K562 (cell line): ENCODE data around the gene DNASE1L3. TPM values are rescaled to one million over a fixed set of nuclear protein-coding genes. Genes with fewer than 3 reads are reported as not detected.

Experiments used
- ATAC-seq: fragments of 200-7000 bp; cut with Tn5 transposase; 3 replicates; pipeline ENCODE4 v1.9.1; 2020; ENCODE audit warnings: moderate library complexity
- BruUV-seq: library from RNA; stranded (reverse); fragments of 400-500 nt; replicated peaks from 2 replicates; lab custom pipeline; 2021; lab: Mats Ljungman, UMichigan
- CTCF ChIA-PET: fragments of 300-600 bp; formaldehyde crosslinking; extraction: SDS; loops from one replicate; lab custom pipeline; 2021; ENCODE audit warnings: low intra/inter-chr PET ratio; lab: Yijun Ruan, JAX
- POLR2A ChIA-PET: fragments of 300-600, 350-650 bp; sonication (Branson Sonifier 250); formaldehyde crosslinking; extraction: SDS; loops from one replicate; lab custom pipeline; 2021; ENCODE audit warnings: antibody characterized with exemption, inconsistent platforms; lab: Yijun Ruan, JAX
- DNase-seq, 4 experiments: peaks; one replicate each; pipeline versions ENCODE4 v3.0.0 to v3.0.0-alpha.2; 2011 to 2018; ENCODE audit warnings: low spot score in 3 of 4, mixed read lengths in 3 of 4; ENCODE audit errors: extremely low read depth in 1 of 4
- FAIRE-seq: peaks from 2 replicates; lab custom pipeline; 2011; peaks lifted over from hg19 to GRCh38; lab: Jason Lieb, UNC
- H2AFZ ChIP-seq: 2 replicates; pipeline ENCODE4 v1.6.0; 2011; ENCODE audit warnings: low read depth, low read length, control low read depth, inconsistent platforms
- H3K27ac ChIP-seq: fragments of 200-600 bp; 3 replicates; pipeline ENCODE4 v1.8.0; 2011; ENCODE audit warnings: low read depth, mild to moderate bottlenecking, control low read depth, inconsistent platforms, low read length, moderate library complexity, mixed read lengths; ENCODE audit errors: extremely low read depth
- H3K27me3 ChIP-seq, 2 experiments: fragments of 300-600 bp in 1 of 2; 2 replicates in 1 of 2; 3 replicates in 1 of 2; pipeline versions ENCODE4 v1.6.0 to v1.8.0; 2011; ENCODE audit warnings: inconsistent platforms in 2 of 2, low read length in 2 of 2, mild to moderate bottlenecking in 1 of 2, mixed read lengths in 1 of 2, moderate library complexity in 1 of 2; ENCODE audit not compliant: control insufficient read depth in 2 of 2, insufficient read depth in 2 of 2
- H3K36me3 ChIP-seq: fragments of 300-600 bp; 3 replicates; pipeline ENCODE4 v1.8.0; 2011; ENCODE audit warnings: mild to moderate bottlenecking, low read length, inconsistent platforms; ENCODE audit not compliant: control insufficient read depth, insufficient read depth
- H3K4me1 ChIP-seq, 2 experiments: fragments of 200-600 bp in 1 of 2; replicated peaks in 1 of 2; 2 replicates in 1 of 2; 3 replicates in 1 of 2; pipeline versions ENCODE4 v1.5.1 to v1.8.0; 2011; ENCODE audit warnings: inconsistent platforms in 2 of 2, low read length in 2 of 2, mild to moderate bottlenecking in 1 of 2, mixed read lengths in 1 of 2, moderate library complexity in 1 of 2; ENCODE audit not compliant: control insufficient read depth in 2 of 2, insufficient read depth in 2 of 2
- H3K4me2 ChIP-seq: 2 replicates; pipeline ENCODE4 v1.6.1; 2011; ENCODE audit warnings: low read length, control low read depth, inconsistent platforms, mixed read lengths; ENCODE audit not compliant: insufficient read depth
- H3K4me3 ChIP-seq: fragments of 200-600 bp; sonication (generic), shearing (Covaris generic); 2 replicates; pipeline ENCODE4 v1.5.1; 2016; ENCODE audit warnings: control low read depth, inconsistent platforms
- H3K79me2 ChIP-seq: fragments of 200-600 bp; 3 replicates; pipeline ENCODE4 v1.8.0; 2011; ENCODE audit warnings: low read length, inconsistent platforms; ENCODE audit not compliant: control insufficient read depth, insufficient read depth
- H3K9ac ChIP-seq, 2 experiments: 2 replicates each; pipeline versions ENCODE4 v1.6.0 to v1.6.1; 2011; ENCODE audit warnings: low read depth in 2 of 2, low read length in 2 of 2, control low read depth in 1 of 2, inconsistent platforms in 1 of 2, mild to moderate bottlenecking in 1 of 2, mixed read lengths in 1 of 2; ENCODE audit not compliant: insufficient read depth in 1 of 2
- H3K9me1 ChIP-seq: one replicate; pipeline ENCODE4 v1.6.0; 2011; ENCODE audit warnings: inconsistent platforms, mild to moderate bottlenecking, low read length, moderate library complexity; ENCODE audit not compliant: control insufficient read depth, insufficient read depth
- H3K9me3 ChIP-seq: replicated peaks from 2 replicates; pipeline ENCODE4 v1.5.1; 2011; ENCODE audit warnings: low read depth, low read length, inconsistent platforms; ENCODE audit not compliant: control insufficient read depth, insufficient read depth
- H4K20me1 ChIP-seq: replicated peaks from 2 replicates; pipeline ENCODE4 v1.6.1; 2011; ENCODE audit warnings: low read length, inconsistent platforms, mixed read lengths; ENCODE audit not compliant: control insufficient read depth, insufficient read depth
- ADNP ChIP-seq: fragments of 200-800 bp; sonication (Bioruptor generic); IDR thresholded peaks from 2 replicates; pipeline ENCODE4 v1.6.1; 2016; ENCODE audit warnings: missing genetic modification characterization, missing compliant biosample characterization
- C11orf30 ChIP-seq: fragments of 450-650 bp; IDR thresholded peaks from 2 replicates; pipeline ENCODE4 v1.6.1; 2016; ENCODE audit warnings: low read depth, mild to moderate bottlenecking
- CHD1 ChIP-seq: fragments of 200-600 bp; sonication (generic); IDR thresholded peaks from one replicate; pipeline ENCODE4 v1.6.1; 2012; ENCODE audit warnings: mild to moderate bottlenecking, moderate library complexity, low read length, inconsistent platforms
- GATA2 ChIP-seq: sonication (generic); formaldehyde crosslinking; IDR thresholded peaks from 2 replicates; pipeline ENCODE4 v1.4.0; 2020; ENCODE audit warnings: mild to moderate bottlenecking, missing genetic modification reagents
- L3MBTL2 ChIP-seq: fragments of 450-650 bp; IDR thresholded peaks from 2 replicates; pipeline ENCODE4 v1.6.1; 2016; ENCODE audit warnings: mild to moderate bottlenecking, moderate library complexity
- NEUROD1 ChIP-seq: fragments of 150-350 bp; IDR thresholded peaks from 2 replicates; pipeline ENCODE4 v1.6.1; 2014; ENCODE audit warnings: borderline replicate concordance, low read length, low read depth; ENCODE audit not compliant: partially characterized antibody
- RAD51 ChIP-seq: fragments of 450-650 bp; IDR thresholded peaks from 2 replicates; pipeline ENCODE4 v1.7.1; 2016; ENCODE audit warnings: low read depth, mild to moderate bottlenecking, borderline replicate concordance
- RBM39 ChIP-seq: fragments of 200-400 bp; formaldehyde crosslinking; optimal IDR thresholded peaks from 2 replicates; pipeline ENCODE3; 2018; ENCODE audit warnings: low read depth, low read length
- SRSF7 ChIP-seq: fragments of 200-400 bp; formaldehyde crosslinking; optimal IDR thresholded peaks from 2 replicates; pipeline ENCODE3; 2017; ENCODE audit warnings: mild to moderate bottlenecking, low read depth, low read length
- ZNF696 ChIP-seq: fragments of 250-450 bp; sonication (Bioruptor Pico); conservative IDR thresholded peaks from 2 replicates; pipeline ENCODE4 v1.4.0; 2020; ENCODE audit warnings: mild to moderate bottlenecking, moderate library complexity
- WGBS: fragments of 100-300 bp; shearing (Covaris generic); methylation state at CpG from one replicate; pipeline ENCODE4 v1.1.6; 2016; ENCODE audit warnings: low coverage, mixed read lengths; ENCODE audit not compliant: insufficient coverage; ENCODE audit errors: missing lambda C conversion rate; 5-methylcytosine and 5-hydroxymethylcytosine counted together
- in situ Hi-C: fragments of 300-500 bp; cut with MboI; formaldehyde crosslinking; loops from 4 replicates; pipeline ENCODE4 v1.15.0; 2018; ENCODE audit warnings: inconsistent platforms, mixed read lengths
- intact Hi-C: fragments of 100-400 bp; cut with micrococcal nuclease; formaldehyde crosslinking; loops from 2 replicates; pipeline ENCODE4 v1.14.2; 2022
- polyA plus RNA-seq, 8 experiments: library from polyadenylated mRNA; depleted of rRNA in 4 of 8; stranded (reverse) in 5 of 8; unstranded in 3 of 8; fragments of >200 nt; fragmentation: Nextera tagmentation in 2 of 8; fragmentation: Illumina TruSeq in 1 of 8; extraction: Ambion mirVana in 2 of 8; extraction: Trizol in 1 of 8; gene quantifications; 2 replicates each; pipeline versions ENCODE4 v1.2.1 to v1.2.3, GENCODE V29; 2011 to 2014; ENCODE audit warnings: inconsistent platforms in 1 of 8, missing spikeins in 1 of 8
- total RNA-seq, 7 experiments: library from RNA; depleted of rRNA in 6 of 7; stranded (reverse); fragments of >200 nt in 6 of 7; fragmentation: Illumina TruSeq in 2 of 7; extraction: Trizol in 2 of 7; gene quantifications; 2 replicates each; pipeline versions ENCODE4 v1.2.1 to v1.2.3, GENCODE V29; 2011 to 2021; ENCODE audit warnings: low replicate concordance in 1 of 7
- TF ChIP-seq, protein P1 (sequence below): sonication (generic); formaldehyde crosslinking; IDR thresholded peaks from 2 replicates; pipeline ENCODE4 v1.9.0; 2022; ENCODE audit warnings: mild to moderate bottlenecking, missing genetic modification reagents
- TF ChIP-seq, protein P2 (sequence below), 2 experiments: fragments of 450-650 bp; conservative IDR thresholded peaks; 2 replicates each; pipeline ENCODE4 v1.6.1; 2017; ENCODE audit warnings: mild to moderate bottlenecking in 2 of 2, moderate library complexity in 2 of 2
- TF ChIP-seq, protein P3 (sequence below): sonication (generic); formaldehyde crosslinking; IDR thresholded peaks from 2 replicates; pipeline ENCODE4 v1.8.0; 2022; ENCODE audit warnings: missing genetic modification reagents, mild to moderate bottlenecking, borderline replicate concordance
- TF ChIP-seq, protein P4 (sequence below): fragments of 450-650 bp; formaldehyde crosslinking; IDR thresholded peaks from 2 replicates; pipeline ENCODE4 v1.4.0; 2022; ENCODE audit warnings: mild to moderate bottlenecking, moderate library complexity

Gene DNASE1L3
- total and polyA plus RNA-seq, 9 of the 15 experiments (the other 6 are each of a cell fraction or from before 2014, with no cell fraction given) = 0.06 TPM; not detected in 8

DNA sequence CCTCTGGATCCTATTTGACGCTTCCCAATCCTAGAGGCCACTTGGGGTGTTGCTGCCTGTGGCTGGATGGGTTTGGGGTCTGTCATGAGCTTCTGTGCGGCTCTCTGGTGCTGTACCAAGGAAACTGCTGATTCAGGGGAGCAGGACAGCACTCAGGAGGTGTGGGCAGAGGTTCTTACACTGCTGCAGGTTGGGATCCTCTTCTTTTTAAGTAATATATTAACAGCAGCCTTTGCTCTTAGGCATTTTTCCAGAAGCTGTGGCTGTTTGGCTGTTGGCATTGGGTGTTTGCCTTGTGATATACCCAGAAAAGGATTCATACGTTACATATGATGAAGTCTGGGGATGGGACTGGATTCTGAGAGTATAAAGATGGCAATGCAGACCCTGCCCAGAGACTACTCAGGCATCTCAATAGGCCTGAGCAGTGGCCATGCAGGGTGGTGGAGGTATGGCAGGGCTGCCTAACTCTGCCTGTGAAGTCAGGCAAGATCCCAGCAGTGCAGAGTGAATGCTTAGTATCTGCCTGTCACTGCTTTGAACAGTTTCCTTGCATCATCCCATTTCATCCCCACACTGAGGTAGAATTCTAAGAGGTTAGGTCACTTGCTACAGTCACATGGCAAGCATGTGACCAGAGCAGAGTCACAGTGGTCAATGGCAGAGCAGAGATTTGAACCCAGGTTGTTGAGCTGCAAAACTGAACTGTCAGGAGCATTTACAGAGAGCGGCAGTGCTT is 30.7 kb upstream of the DNASE1L3 start (continued):
- TF ChIP-seq, protein P1, sequence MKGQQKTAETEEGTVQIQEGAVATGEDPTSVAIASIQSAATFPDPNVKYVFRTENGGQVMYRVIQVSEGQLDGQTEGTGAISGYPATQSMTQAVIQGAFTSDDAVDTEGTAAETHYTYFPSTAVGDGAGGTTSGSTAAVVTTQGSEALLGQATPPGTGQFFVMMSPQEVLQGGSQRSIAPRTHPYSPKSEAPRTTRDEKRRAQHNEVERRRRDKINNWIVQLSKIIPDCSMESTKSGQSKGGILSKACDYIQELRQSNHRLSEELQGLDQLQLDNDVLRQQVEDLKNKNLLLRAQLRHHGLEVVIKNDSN = peak; percentile 46; the same call in 1 of the 2 replicates
- TF ChIP-seq L3MBTL2 (0 out of 2 replicates have a peak, but pooled peaks have one; percentile 17), RAD51 (peak; percentile 69; the same call in 1 of the 2 replicates), NEUROD1 (no peak)

DNA sequence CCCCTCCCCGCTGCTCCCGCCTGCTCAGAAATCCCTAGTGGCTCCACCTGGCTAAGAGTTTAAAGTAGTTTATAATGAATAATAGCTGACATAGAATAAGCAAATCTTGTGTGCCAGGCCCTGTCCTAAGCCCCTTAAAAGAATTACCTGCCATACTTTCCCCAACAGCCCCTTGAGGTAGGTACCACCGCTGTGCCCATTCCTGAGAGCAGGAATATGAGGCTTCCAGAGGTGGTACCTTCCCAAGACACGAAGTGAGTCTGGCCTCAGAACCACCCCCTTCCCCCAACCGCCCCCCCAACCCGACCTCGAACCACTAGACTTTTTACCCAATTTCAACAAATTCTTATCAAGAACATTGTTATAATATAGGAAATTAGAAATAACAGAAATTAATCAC is 28.1 kb upstream of the DNASE1L3 start:
- BruUV-seq = no TSS peak
- no peaks in the 10 kb centered on the region for H3K36me3 ChIP-seq
- ATAC-seq (no peak), FAIRE-seq (no peak)
- in situ Hi-C loops (no loop called here), intact Hi-C loops (loop anchor here (5.0 kb wide), 1 partner anchor 58 kb away; no protein-coding TSS in a partner anchor)
- no peaks in the 10 kb centered on the region for H3K9me1 ChIP-seq
- H3K9ac ChIP-seq = peak overlapping the region in 1 of 2 experiments; percentile 90; a peak in 1 of 4 replicates
- 0 out of 2 replicates have a peak overlapping the region, but pooled peaks have one; percentile 84 for H3K4me2 ChIP-seq
- 73% methylated on average over 7 of the region's 7 CpGs for WGBS
- H3K79me2 ChIP-seq = no peaks in the 10 kb centered on the region
- no peak for TF ChIP-seq CHD1
- TF ChIP-seq, protein P2, sequence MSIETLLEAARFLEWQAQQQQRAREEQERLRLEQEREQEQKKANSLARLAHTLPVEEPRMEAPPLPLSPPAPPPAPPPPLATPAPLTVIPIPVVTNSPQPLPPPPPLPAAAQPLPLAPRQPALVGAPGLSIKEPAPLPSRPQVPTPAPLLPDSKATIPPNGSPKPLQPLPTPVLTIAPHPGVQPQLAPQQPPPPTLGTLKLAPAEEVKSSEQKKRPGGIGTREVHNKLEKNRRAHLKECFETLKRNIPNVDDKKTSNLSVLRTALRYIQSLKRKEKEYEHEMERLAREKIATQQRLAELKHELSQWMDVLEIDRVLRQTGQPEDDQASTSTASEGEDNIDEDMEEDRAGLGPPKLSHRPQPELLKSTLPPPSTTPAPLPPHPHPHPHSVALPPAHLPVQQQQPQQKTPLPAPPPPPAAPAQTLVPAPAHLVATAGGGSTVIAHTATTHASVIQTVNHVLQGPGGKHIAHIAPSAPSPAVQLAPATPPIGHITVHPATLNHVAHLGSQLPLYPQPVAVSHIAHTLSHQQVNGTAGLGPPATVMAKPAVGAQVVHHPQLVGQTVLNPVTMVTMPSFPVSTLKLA (conservative IDR thresholded peaks at IDR 0.05) = no peak
- no peak for TF ChIP-seq ZNF696 (CRISPR knock-in tag)
- TF ChIP-seq ADNP = no peak
- no peak for TF ChIP-seq SRSF7
- TF ChIP-seq C11orf30 = no peak
- TF ChIP-seq GATA2 (CRISPR knock-in tag) = no peak
- TF ChIP-seq, protein P3, sequence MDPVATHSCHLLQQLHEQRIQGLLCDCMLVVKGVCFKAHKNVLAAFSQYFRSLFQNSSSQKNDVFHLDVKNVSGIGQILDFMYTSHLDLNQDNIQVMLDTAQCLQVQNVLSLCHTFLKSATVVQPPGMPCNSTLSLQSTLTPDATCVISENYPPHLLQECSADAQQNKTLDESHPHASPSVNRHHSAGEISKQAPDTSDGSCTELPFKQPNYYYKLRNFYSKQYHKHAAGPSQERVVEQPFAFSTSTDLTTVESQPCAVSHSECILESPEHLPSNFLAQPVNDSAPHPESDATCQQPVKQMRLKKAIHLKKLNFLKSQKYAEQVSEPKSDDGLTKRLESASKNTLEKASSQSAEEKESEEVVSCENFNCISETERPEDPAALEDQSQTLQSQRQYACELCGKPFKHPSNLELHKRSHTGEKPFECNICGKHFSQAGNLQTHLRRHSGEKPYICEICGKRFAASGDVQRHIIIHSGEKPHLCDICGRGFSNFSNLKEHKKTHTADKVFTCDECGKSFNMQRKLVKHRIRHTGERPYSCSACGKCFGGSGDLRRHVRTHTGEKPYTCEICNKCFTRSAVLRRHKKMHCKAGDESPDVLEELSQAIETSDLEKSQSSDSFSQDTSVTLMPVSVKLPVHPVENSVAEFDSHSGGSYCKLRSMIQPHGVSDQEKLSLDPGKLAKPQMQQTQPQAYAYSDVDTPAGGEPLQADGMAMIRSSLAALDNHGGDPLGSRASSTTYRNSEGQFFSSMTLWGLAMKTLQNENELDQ (CRISPR knock-in tag) = no peak
- TF ChIP-seq, protein P4, sequence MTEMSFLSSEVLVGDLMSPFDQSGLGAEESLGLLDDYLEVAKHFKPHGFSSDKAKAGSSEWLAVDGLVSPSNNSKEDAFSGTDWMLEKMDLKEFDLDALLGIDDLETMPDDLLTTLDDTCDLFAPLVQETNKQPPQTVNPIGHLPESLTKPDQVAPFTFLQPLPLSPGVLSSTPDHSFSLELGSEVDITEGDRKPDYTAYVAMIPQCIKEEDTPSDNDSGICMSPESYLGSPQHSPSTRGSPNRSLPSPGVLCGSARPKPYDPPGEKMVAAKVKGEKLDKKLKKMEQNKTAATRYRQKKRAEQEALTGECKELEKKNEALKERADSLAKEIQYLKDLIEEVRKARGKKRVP (CRISPR knock-in tag) = no peak
- TF ChIP-seq RBM39 = no peak
- TF ChIP-seq, all 486 proteins: peak for 0
- Histone ChIP-seq H3K4me1 (peaks cover 16 to 25% of the 10 kb centered on the region in 2 experiments; a peak in 4 of 5 replicates), H3K9me3 (no peaks in the 10 kb centered on the region), H3K4me3 (peak overlapping the region; percentile 63; the same call in 1 of the 2 replicates), H2AFZ (no peak overlapping the region), H3K27ac (no peak overlapping the region), H4K20me1 (no peaks in the 10 kb centered on the region), H3K27me3 (no peaks in the 10 kb centered on the region)
- ChIA-PET CTCF (interaction anchor here (0.7 kb wide), 1 partner anchor 395 kb away, joined by 3 read pairs; no protein-coding TSS in a partner anchor), POLR2A (no interaction called here)
- no peak for DNase-seq
